ENCODE results near the gene KDSR. TPM values are rescaled to one million over a fixed set of nuclear protein-coding genes. Genes with fewer than 3 reads are reported as not detected.
"Not testable (repeated sequence)": the region's sequence is repeated elsewhere in the genome, so short reads cannot be mapped to it uniquely, and the experiment has no call there.

Gene KDSR
- total RNA-seq, 1 donor from 2014 or later = 52.8 TPM

- H3K27me3 Mint-ChIP-seq (ENCODE audit: low read depth) = no peaks in the 10 kb centered on the region
- peaks cover 9% of the 10 kb centered on the region for H3K9me3 Mint-ChIP-seq
- TF ChIP-seq, protein P1, sequence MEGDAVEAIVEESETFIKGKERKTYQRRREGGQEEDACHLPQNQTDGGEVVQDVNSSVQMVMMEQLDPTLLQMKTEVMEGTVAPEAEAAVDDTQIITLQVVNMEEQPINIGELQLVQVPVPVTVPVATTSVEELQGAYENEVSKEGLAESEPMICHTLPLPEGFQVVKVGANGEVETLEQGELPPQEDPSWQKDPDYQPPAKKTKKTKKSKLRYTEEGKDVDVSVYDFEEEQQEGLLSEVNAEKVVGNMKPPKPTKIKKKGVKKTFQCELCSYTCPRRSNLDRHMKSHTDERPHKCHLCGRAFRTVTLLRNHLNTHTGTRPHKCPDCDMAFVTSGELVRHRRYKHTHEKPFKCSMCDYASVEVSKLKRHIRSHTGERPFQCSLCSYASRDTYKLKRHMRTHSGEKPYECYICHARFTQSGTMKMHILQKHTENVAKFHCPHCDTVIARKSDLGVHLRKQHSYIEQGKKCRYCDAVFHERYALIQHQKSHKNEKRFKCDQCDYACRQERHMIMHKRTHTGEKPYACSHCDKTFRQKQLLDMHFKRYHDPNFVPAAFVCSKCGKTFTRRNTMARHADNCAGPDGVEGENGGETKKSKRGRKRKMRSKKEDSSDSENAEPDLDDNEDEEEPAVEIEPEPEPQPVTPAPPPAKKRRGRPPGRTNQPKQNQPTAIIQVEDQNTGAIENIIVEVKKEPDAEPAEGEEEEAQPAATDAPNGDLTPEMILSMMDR (IDR thresholded peaks at IDR 0.05; ENCODE audit: unreplicated experiment) = no peak
- peak overlapping the region; percentile 93 for H3K27ac Mint-ChIP-seq
- peaks cover 15% of the 10 kb centered on the region for H3K36me3 Mint-ChIP-seq
- peaks cover 23% of the 10 kb centered on the region for H3K4me1 Mint-ChIP-seq
- peak overlapping the region; percentile 93 for H3K4me3 Mint-ChIP-seq
- DNase-seq (ENCODE audit: low spot score in 2 of 2, unreplicated experiment in 2 of 2) = peak; percentile 23 to 55
These were observed 573 bp downstream of the KDSR start for GRCh38 chr18:63366213-63367052.

DNA sequence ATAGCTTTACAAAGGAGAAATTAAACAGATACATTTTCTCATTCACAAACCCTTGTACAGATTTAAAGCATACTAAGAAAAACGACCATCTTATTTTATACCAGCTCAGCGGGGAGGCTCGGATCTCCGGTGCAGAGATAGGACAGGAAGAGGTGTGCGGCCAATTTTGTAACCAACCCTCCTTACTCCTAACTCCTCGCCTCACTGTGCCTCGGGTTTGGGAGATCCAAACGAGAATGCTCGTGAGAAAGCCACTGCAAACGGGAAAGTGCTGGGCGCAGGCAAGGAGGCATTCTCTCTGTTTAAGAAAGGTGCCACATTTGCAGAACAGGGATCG is 1.2 kb downstream of the KDSR start:
- no peak for DNase-seq (ENCODE audit: low spot score in 2 of 2, unreplicated experiment in 2 of 2)
- H3K27me3 Mint-ChIP-seq (ENCODE audit: low read depth) = no peaks in the 10 kb centered on the region
- H3K36me3 Mint-ChIP-seq = peaks cover 15% of the 10 kb centered on the region
- peaks cover 9% of the 10 kb centered on the region for H3K9me3 Mint-ChIP-seq
- peak overlapping the region; percentile 93 for H3K27ac Mint-ChIP-seq
- TF ChIP-seq, protein P1 (IDR thresholded peaks at IDR 0.05; ENCODE audit: unreplicated experiment) = no peak
- peak overlapping the region; percentile 93 for H3K4me3 Mint-ChIP-seq
- H3K4me1 Mint-ChIP-seq = peaks cover 23% of the 10 kb centered on the region

DNA sequence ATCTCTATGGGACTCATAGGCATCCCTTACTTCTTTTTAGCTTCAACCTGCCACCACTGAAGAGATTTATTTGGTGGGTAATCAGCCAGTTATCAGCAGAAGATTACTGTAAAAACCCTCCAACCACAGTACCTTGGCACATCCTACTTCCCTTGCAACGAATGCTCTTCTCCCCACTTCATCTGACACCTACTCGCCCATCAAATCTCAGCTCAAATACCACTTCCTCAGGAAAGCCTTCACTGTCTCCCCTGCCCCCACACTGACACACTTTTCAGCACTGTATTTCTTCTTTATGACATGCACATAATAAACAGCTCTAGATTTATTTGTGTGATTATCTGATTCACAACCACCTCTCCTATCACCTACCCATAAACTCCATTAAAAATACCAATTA is 3.1 kb downstream of the KDSR start:
- no peak for DNase-seq (ENCODE audit: low spot score in 2 of 2, unreplicated experiment in 2 of 2)
- Mint-ChIP-seq H3K27ac (no peak overlapping the region), H3K4me3 (no peak overlapping the region), H3K9me3 (peaks cover 3% of the 10 kb centered on the region), H3K4me1 (peaks cover 23% of the 10 kb centered on the region), H3K36me3 (peaks cover 17% of the 10 kb centered on the region), H3K27me3 (ENCODE audit: low read depth) (no peaks in the 10 kb centered on the region)
- TF ChIP-seq, protein P1 (IDR thresholded peaks at IDR 0.05; ENCODE audit: unreplicated experiment) = no peak

- Mint-ChIP-seq H3K4me1 (peaks cover 23% of the 10 kb centered on the region), H3K36me3 (peaks cover 17% of the 10 kb centered on the region)
- H3K27me3 Mint-ChIP-seq (ENCODE audit: low read depth); H3K4me3 Mint-ChIP-seq; H3K9me3 Mint-ChIP-seq; H3K27ac Mint-ChIP-seq; DNase-seq (ENCODE audit: low spot score in 2 of 2, unreplicated experiment in 2 of 2): not testable (repeated sequence)
These were observed 3.6 kb downstream of the KDSR start for GRCh38 chr18:63363420-63363819.

GRCh38 chr18:63356272-63356896 is 10.6 kb downstream of the KDSR start:
- Mint-ChIP-seq H3K27me3 (ENCODE audit: low read depth) (no peaks in the 10 kb centered on the region), H3K4me1 (no peaks in the 10 kb centered on the region), H3K27ac (no peak overlapping the region), H3K9me3 (no peaks in the 10 kb centered on the region), H3K36me3 (peaks cover 34% of the 10 kb centered on the region), H3K4me3 (no peak overlapping the region)
- no peak for DNase-seq (ENCODE audit: low spot score in 2 of 2, unreplicated experiment in 2 of 2)
- TF ChIP-seq, protein P1 (IDR thresholded peaks at IDR 0.05; ENCODE audit: unreplicated experiment) = no peak

DNA sequence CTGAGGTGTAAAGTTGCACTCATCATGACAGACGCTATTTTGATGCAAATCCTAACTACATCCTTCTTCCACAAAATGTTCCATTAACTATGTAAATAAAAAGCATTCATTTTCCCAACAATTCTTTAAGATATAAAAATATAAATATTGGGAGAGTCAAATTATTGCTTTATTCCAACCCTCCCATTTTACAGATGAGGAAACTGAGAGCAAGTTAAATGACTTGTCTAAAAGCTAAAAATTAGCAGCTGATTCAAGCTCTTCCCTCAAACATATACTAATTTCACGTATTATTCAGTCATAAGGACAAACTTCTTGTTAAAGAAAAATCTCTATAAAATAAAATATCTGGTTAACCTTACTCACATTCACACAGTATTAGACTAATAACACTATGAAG is 16.8 kb downstream of the KDSR start:
- TF ChIP-seq, protein P1 (IDR thresholded peaks at IDR 0.05; ENCODE audit: unreplicated experiment) = no peak
- no peaks in the 10 kb centered on the region for H3K27me3 Mint-ChIP-seq (ENCODE audit: low read depth)
- no peak overlapping the region for H3K4me3 Mint-ChIP-seq
- H3K4me1 Mint-ChIP-seq = no peaks in the 10 kb centered on the region
- H3K36me3 Mint-ChIP-seq = peaks cover 46% of the 10 kb centered on the region
- DNase-seq (ENCODE audit: low spot score in 2 of 2, unreplicated experiment in 2 of 2) = no peak
- no peak overlapping the region for H3K27ac Mint-ChIP-seq
- no peaks in the 10 kb centered on the region for H3K9me3 Mint-ChIP-seq

Measured in mesothelial cell of epicardium (in vitro differentiated cells).